ENCODE measurements around the gene NFIX. TPM values are rescaled to one million over a fixed set of nuclear protein-coding genes. Genes with fewer than 3 reads are reported as not detected.

Gene NFIX
- total and polyA plus RNA-seq, 2 of the 13 experiments (the other 11 are each of a cell fraction or from before 2014, with no cell fraction given), result 3.4 to 5.4 TPM

GRCh38 chr19:13128583-13128982 is 133.3 kb downstream of the NFIX start (continued):
- TF ChIP-seq USF2 (IDR thresholded peaks at IDR 0.05; ENCODE audit: low read depth, low read length) (no peak), USF2 (CRISPR knock-in tag; IDR thresholded peaks at IDR 0.05; ENCODE audit: borderline replicate concordance) (no peak), ZNF354B (CRISPR knock-in tag; IDR thresholded peaks at IDR 0.05) (no peak), ZNF615 (CRISPR knock-in tag; IDR thresholded peaks at IDR 0.05; ENCODE audit: borderline replicate concordance) (no peak), HIC2 (CRISPR knock-in tag; IDR thresholded peaks at IDR 0.05; ENCODE audit: low read depth) (peak; percentile 90; the same call in 1 of the 2 replicates), CREM (IDR thresholded peaks at IDR 0.05) (no peak), CREM (CRISPR knock-in tag; IDR thresholded peaks at IDR 0.05) (no peak), TFDP1 (CRISPR knock-in tag; IDR thresholded peaks at IDR 0.05; ENCODE audit: borderline replicate concordance) (no peak), ZNF383 (CRISPR knock-in tag; IDR thresholded peaks at IDR 0.05; ENCODE audit: borderline replicate concordance) (no peak), ATF6 (CRISPR knock-in tag; conservative IDR thresholded peaks at IDR 0.05) (no peak), RXRA (CRISPR knock-in tag; IDR thresholded peaks at IDR 0.05) (peak; percentile 86), PATZ1 (CRISPR knock-in tag; IDR thresholded peaks at IDR 0.05) (peak; percentile 51; the same call in 1 of the 2 replicates), ZNF552 (CRISPR knock-in tag; IDR thresholded peaks at IDR 0.05; ENCODE audit: borderline replicate concordance) (no peak), ATF1 (CRISPR knock-in tag; IDR thresholded peaks at IDR 0.05) (no peak), NCOA1 (CRISPR knock-in tag; IDR thresholded peaks at IDR 0.05) (peak; percentile 79; the same call in 1 of the 2 replicates), E2F1 (CRISPR knock-in tag; IDR thresholded peaks at IDR 0.05) (no peak), RFXANK (CRISPR knock-in tag; IDR thresholded peaks at IDR 0.05) (no peak), GLI4 (CRISPR knock-in tag; IDR thresholded peaks at IDR 0.05; ENCODE audit: borderline replicate concordance) (no peak), ZNF678 (CRISPR knock-in tag; IDR thresholded peaks at IDR 0.05) (no peak)
